HG02588 (cell line): ENCODE results near the gene GPR17.

Experiments used
- ATAC-seq: cut with Tn5 transposase; IDR thresholded peaks from one replicate; pipeline ENCODE4 v1.9.1; 2021; ENCODE audit warnings: mild to moderate bottlenecking, moderate library complexity; ENCODE audit not compliant: unreplicated experiment

The GPR17 gene, protein sequence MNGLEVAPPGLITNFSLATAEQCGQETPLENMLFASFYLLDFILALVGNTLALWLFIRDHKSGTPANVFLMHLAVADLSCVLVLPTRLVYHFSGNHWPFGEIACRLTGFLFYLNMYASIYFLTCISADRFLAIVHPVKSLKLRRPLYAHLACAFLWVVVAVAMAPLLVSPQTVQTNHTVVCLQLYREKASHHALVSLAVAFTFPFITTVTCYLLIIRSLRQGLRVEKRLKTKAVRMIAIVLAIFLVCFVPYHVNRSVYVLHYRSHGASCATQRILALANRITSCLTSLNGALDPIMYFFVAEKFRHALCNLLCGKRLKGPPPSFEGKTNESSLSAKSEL

DNA sequence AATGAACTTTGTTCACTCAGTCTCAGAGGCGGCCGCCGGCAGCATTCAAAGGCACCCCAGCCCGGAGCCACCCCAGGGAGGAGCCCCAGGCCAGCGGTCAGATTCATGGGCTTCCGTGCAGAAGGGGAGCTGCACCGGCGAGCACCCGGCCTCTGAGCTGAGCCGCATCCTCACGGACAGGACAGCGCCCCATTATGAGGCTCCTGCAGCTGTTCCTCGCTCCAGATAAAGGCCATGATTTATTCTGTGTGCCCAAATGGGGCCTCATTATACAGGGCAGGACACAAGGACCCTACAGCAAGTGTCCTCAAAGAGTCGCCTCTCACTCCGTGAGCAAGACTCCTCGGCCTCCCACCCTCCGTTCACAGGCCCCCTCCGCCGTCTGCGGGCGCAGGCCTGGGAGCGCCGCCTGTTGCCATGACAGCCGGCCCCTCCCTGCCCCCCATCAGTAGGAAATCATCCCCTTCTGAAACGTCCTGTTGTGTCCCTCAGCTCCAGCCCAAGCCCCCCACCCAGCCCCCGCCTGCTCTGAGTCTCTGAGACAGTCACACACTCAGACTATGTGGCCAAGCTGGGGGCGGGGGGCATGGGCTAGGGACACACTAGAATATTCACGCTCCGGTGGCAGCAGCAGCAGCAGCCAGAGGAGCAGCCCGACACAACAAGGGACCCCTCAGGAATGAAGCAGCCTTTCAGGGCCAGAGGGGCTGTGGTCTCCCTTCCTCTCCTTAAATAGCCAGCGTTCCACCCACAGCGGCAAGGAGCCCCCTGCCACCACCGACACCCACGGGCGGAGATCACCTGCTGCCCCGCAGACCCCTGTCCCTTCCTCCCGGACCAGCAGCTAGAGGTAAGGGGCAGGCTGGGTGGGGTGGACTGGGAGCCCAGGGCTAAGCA is at the start of gene GPR17:
Gene GPR17 (plus strand): TSS at position 759 of the 897 bp plus-strand sequence. CDS start 4,583 bp downstream, outside the sequence.
- no peak for ATAC-seq

DNA sequence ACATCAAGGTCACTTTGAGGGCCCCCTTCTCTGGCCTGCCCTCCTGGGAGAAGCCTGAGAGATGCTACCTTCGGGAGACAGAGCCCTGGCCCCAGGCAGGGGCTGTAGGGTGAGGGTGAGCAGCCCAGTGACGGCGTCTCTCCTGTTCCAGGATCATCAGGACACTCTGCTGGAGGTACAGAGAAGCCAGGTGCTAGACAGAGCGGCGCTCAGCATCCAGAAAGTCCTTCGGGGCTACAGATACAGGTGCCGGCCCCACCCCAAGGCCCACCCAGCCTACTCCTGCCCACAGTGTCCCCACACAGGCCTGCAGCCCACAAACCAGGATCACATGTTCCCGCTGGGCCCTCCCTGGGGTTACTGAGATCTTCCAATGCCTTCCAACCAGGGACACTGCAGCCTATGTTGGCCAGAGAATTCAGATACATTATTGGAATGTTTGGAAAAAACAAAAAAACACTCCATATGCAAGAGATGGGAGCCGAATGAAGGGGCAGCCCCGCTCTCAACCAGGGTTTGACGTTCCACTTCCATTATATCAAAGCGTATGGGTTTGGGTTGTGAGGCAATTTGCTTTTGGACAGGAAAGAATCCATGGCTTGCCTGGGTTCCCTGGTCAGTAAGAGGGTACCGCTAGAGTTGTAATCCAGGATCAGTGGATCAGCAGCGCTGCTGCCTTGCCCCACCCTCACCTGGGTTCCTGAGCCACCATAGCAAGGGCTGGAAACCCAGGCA is 49.5 kb upstream of the GPR17 start:
- no peak for ATAC-seq

DNA sequence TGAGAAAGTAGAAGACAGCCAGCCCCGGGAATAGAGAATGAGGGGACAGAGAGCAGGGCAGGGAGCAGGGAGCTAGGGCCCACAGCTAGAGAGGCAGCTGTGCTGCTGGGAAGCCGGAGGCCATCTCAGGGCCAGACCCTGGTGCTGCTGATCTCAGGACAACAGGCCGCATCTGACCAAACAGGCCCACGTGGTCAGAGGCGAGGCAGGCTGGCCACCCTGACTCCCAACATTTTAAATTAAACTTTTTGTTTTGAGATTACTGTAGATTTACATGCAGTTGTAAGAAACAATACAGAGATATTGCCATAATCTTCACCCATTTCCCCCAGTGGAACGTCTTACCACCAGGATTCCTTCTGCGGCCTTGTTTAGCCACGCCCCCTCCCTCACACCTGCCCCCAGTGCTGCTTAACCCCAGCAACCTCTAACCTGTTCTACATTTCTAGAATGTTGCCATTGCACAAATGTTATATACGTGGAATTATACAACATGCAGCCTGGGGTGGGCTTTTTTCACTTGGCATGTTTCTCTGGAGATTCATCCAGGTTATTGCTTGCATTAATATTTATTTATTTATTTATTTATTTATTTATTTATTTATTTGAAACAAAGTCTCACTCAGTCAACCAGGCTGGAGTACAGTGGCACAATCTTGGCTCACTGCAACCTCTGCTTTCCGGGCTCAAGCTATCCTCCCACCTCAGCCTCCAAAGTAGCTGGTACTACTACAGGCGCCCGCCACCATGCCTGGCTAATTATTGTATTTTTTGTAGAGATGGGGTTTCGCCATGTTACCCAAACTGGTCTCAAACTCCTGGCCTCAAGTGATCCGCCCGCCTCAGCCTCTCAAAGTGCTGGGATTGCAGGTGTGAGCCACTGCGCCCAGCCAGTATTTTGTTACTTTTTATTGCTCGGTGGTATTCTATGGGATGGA is 48.6 kb upstream of the GPR17 start:
- no peak for ATAC-seq

- no peak for ATAC-seq
These were observed 48.0 kb upstream of the GPR17 start for GRCh38 chr2:127597984-127598380.

DNA sequence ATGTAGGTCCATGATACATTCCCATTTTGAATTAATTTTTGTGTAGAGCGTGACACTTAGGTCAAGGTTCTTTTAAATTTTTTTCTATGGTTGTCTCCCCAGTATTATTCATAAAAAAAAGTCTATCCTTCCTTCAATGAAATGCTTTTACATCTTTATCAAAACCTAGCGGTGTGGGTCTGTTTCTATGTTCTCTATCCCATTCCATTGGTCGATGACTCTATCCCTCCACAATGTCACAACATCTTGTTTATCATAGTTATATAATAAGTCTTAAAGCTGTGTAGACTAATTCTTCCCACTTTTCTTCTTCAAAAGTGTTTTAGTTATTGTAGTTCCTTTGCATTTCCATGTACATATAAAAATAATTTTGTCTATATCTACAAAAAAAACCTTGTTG is 47.2 kb upstream of the GPR17 start:
- ATAC-seq: no peak

DNA sequence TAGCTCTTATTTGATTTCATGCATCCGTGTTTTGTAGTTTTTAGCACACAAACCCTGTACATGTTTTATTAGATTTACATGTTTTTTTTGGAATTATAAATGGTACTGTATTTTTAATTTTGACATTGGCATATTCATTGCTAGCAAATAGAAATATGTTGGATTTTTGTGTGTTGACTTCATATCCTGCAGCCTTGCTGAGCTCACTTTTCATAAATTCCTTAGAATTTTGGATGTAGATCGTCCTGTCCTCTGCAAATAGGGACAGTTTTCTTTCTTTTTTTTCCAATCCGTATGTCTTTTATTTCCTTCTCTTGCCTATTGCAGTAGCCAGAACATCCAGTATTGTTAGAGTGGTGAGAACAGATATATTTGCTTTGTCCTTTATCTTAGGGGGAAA is 46.7 kb upstream of the GPR17 start:
- no peak for ATAC-seq

DNA sequence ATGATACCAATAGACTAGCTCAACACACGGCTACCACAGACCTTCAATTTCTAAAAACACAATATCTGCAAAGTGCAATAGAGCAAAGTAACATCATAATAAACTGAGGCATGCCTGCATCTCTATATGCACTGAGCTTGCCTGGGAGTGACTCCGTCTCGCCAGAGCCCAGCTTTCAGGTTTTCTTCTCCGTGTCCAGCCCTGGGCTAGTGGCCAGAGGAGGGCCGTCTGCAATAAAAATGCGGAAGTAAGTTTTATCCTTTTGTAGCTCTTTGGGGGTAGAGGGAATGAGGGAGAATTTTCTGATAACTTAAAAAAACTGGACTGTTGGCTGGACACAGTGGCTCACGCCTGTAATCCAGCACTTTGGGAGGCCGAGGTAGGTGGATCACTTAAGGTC is 41.0 kb upstream of the GPR17 start:
- ATAC-seq: no peak

DNA sequence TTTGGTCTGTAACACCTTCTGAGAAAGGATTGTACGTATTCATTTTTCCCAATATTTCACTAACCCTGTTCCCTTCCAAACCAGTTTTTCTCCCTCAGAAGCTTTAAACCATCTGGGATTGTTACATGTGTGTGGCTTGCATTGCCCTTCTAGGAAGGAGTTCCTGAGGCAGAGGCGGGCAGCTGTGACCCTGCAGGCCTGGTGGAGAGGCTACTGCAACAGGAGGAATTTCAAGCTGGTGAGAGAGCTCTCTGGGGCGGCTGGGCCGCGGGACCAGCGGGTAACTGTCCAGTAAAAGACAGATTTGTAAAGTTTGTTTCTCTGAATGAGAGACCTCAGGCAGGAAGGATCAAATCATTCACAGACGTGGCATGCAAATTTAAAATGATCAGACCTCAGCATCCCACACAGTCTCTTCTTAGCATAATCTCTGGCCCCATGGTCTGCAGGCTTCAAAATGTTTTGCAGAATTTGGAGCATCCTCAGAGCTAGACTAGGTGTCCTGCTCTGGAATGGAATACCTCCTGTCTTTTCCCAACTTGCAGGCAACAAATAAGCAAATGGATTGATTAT is 40.2 kb upstream of the GPR17 start:
- ATAC-seq: no peak

- no peak for ATAC-seq
These were observed 39.1 kb upstream of the GPR17 start for GRCh38 chr2:127606625-127607398.

GRCh38 chr2:127607399-127607908 is 38.5 kb upstream of the GPR17 start:
- ATAC-seq: no peak

DNA sequence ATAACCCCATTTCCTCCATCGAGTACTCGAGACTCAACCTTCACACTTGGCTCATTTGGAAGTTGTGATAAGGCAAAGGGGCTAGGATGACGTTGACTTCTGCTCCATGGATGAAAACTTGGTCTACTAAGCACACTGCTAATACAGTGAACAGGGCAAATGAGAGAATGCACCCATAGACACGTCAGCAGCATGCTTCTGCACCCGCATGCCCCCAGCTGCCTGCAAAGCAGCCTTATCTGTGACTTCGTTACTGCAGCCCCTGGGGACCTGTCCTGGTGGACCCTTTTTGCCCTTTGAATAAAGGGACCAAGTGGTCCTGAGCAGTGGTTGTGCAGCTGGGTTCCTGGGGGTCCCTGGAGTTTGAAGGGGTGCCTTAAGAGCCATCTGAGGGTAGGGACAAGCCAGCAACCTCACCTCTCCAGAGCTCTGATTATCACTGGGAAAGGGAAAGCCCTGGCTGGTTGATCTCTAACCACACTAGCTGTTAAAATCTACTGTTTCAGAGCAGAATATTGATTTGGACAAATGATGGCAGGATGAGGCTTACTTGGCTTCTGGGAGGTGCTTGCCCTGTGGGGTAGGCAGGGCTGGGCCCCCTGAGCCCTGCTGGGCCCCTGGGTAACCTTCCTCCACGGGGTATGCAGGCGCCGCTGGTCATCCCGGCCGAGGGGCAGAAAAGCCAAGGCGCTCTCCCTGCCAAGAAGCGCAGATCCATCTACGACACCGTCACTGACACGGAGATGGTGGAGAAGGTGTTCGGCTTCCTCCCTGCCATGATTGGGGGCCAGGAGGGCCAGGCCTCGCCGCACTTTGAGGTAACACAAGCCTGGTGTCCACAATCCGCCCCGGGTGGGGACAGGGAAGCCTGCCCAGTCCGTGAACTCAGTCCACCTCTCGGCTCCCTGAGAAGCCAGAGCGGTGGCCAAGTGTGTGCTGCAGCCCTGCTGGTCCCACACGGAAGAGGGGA is 37.6 kb upstream of the GPR17 start:
- ATAC-seq: no peak

GRCh38 chr2:127609031-127609751 is 36.8 kb upstream of the GPR17 start:
- no peak for ATAC-seq

DNA sequence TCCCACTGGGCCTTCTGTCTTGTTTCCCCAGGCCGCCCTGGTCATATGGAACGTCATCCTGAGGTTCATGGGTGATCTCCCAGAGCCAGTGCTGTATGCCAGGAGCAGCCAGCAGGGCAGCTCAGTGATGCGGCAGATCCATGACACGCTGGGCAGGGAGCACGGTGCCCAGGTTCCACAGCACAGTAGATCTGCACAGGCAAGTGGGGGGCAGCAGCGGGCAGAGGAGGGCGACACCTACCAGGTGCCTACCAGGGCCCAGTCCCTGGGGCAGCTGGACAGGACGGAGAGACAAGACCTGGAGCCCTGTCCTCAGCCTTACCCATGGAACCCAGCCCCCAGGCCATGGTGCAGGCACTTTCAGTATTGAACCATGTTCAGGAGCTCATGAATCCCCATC is 36.1 kb upstream of the GPR17 start:
- no peak for ATAC-seq

DNA sequence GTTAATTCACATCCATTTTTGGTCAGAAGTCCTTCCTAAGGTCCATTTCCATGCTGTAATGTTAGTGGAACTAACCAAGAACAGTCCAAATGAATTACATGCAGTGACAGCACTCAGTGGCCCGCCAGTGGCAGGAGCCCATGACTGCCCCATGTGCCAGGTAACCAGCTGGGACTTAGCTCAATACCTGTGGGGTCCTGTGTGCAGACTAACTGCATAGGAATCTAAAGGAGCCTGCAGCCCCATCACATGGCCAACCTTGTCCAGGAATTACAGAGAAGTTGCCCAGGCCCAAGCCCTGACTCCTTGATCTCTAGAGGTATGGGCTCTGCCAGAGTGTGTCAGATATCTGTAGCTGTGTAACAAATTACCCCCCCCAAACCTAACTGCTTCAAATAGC is 35.4 kb upstream of the GPR17 start:
- ATAC-seq: no peak

- ATAC-seq: no peak
These were observed 34.7 kb upstream of the GPR17 start for GRCh38 chr2:127611076-127611925.

DNA sequence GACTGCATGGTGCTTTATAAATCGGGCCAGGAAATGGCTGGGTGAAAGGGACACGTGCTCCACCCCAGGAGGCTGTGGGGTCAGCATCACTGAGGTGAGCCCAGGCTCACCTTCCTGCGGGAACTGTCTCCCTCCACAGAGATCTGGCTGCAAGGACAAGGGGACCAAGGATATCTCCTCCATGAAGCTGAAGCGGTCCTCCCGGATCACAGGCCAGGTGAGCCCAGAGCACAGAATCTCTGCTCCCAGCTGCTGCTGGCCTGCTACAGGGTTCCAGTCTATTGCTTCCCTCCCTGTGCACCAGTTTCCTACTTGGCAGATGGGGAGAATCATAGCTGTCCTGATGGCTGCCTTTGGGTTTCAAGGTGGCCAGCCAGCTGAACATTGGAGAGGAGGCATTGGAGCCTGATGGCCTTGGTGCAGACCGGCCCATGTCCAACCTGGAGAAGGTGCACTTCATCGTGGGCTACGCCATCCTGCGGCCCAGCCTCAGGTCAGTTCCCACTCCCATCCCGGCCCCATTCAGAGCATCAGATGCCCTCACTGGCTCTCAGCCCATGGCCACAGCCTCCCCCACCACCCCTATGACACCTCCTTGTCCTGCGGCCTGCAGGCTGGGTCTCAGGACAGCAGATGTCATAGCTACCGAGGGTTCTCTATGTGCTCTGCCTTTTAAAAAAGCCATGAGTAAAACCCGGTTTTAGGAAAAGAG is 33.7 kb upstream of the GPR17 start:
- no peak for ATAC-seq
